Activated T-cell treated with anti-CD3 and anti-CD28 coated beads, Interleukin-2, amount 50 U/mL, for 24 hours (primary cell): ENCODE measurements around the gene GGNBP2.
A peak's percentile ranks its signal among the peaks of the same experiment; 100 is the strongest.

ENCODE experiments used
- DNase-seq: peaks from one replicate; pipeline ENCODE4 v3.0.0-alpha.2; 2020
- H3K27ac Mint-ChIP-seq: 2 replicates; pipeline ENCODE4 v1.8.0; 2020; ENCODE audit warnings: mild to moderate bottlenecking, mixed read lengths
- H3K27me3 Mint-ChIP-seq: 2 replicates; pipeline ENCODE4 v1.8.0; 2020; ENCODE audit warnings: mixed read lengths
- H3K36me3 Mint-ChIP-seq: 2 replicates; pipeline ENCODE4 v1.8.0; 2020; ENCODE audit warnings: low read depth, mixed read lengths
- H3K4me1 Mint-ChIP-seq: 2 replicates; pipeline ENCODE4 v1.8.0; 2020; ENCODE audit warnings: low read depth, mixed read lengths
- H3K4me3 Mint-ChIP-seq: 2 replicates; pipeline ENCODE4 v1.8.0; 2020; ENCODE audit warnings: mild to moderate bottlenecking, moderate library complexity, mixed read lengths
- H3K9me3 Mint-ChIP-seq: 2 replicates; pipeline ENCODE4 v1.8.0; 2020; ENCODE audit warnings: mixed read lengths

The GGNBP2 gene

DNA sequence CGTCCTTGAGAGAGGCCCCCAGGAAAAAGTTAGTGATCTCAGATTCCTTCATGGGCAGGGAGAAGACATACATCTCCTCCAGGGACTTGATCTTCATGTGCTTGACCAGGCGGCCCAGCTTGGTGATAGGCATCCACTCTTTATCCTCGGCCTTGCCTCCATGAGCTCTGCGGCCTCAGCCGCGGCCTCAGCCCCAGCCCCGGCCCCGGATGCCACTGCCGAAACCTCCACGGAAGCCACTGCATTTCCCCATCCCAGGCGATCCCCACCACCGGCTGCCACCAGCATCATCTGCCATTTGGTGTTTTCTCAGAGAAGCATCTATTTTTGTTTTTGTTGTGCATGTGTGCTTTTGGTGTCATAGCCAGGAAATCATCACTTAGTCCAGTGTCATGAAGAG is 30.3 kb downstream of the GGNBP2 start:
- peaks cover 18% of the 10 kb centered on the region for H3K4me1 Mint-ChIP-seq
- H3K27me3 Mint-ChIP-seq, result no peaks in the 10 kb centered on the region
- no peak for DNase-seq
- peaks cover 83% of the 10 kb centered on the region for H3K36me3 Mint-ChIP-seq
- peak overlapping the region; percentile 55 for H3K27ac Mint-ChIP-seq
- H3K9me3 Mint-ChIP-seq, result no peaks in the 10 kb centered on the region
- H3K4me3 Mint-ChIP-seq, result no peak overlapping the region

DNA sequence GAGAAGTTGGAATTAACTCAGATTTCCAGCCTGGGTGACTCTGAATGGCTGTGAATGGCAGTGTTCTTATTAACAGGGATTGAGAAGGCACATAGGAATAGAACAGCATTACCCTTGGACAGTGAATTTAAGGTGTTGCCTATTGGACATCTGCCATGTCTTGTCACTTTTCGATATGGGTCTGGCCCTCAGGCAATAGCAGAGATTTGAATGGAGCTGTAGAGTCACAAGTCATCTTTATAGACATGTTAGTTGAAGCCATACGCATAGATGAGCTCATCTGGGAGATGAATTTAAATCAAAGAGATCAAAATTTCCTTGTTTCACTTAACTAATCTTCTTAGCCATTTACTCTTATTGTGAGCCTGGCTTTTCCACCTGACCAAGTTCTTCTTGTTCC is 32.1 kb downstream of the GGNBP2 start:
- H3K4me3 Mint-ChIP-seq, result no peak overlapping the region
- peak overlapping the region; percentile 30 for H3K27ac Mint-ChIP-seq
- H3K9me3 Mint-ChIP-seq, result no peaks in the 10 kb centered on the region
- H3K4me1 Mint-ChIP-seq, result peaks cover 18% of the 10 kb centered on the region
- peaks cover 86% of the 10 kb centered on the region for H3K36me3 Mint-ChIP-seq
- no peak for DNase-seq
- no peaks in the 10 kb centered on the region for H3K27me3 Mint-ChIP-seq

DNA sequence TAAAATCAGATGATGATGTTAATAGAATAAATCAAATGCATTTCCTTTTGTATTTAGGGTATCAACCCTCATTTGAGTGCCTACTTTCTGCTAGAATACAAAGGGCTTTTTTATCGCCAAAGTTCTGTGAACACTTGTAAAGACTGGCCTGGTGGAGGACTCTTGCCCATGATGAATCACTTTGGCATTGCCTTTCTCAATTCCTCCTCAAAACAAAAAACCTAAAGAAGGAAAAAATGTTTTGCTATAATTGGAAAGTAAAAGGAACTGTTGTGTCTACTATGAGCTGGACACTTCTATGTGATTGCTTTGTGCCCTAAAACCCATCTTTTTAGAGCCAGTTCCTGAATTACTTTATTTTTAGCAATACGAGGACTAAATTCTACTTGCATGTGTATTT is 34.0 kb downstream of the GGNBP2 start:
- Mint-ChIP-seq H3K36me3 (peaks cover 83% of the 10 kb centered on the region), H3K4me3 (no peak overlapping the region), H3K27me3 (no peaks in the 10 kb centered on the region), H3K4me1 (peaks cover 9% of the 10 kb centered on the region), H3K9me3 (no peaks in the 10 kb centered on the region), H3K27ac (peak overlapping the region; percentile 22)
- no peak for DNase-seq

DNA sequence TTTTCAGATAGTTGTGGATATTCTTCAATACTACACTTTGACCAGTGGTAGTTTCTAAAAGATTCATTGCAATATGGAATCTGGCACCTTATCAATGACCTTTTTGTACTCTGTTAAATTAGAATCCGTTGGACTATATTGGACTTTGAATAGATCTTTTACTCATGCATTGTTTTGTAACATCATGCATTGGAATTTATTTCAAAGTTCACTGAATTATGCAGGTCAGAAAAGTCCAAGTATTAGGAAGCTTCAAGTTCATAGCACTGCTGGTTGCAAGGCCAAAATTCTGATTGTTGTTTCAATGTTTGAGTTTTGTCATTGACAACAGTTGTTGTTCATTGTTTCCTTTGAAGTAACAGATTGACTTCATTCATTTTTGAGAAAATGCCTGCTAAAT is 39.1 kb downstream of the GGNBP2 start:
- Mint-ChIP-seq H3K27ac (peak overlapping the region; percentile 26), H3K4me1 (no peaks in the 10 kb centered on the region), H3K4me3 (no peak overlapping the region), H3K36me3 (peaks cover 87% of the 10 kb centered on the region), H3K27me3 (no peaks in the 10 kb centered on the region), H3K9me3 (no peaks in the 10 kb centered on the region)
- no peak for DNase-seq

DNA sequence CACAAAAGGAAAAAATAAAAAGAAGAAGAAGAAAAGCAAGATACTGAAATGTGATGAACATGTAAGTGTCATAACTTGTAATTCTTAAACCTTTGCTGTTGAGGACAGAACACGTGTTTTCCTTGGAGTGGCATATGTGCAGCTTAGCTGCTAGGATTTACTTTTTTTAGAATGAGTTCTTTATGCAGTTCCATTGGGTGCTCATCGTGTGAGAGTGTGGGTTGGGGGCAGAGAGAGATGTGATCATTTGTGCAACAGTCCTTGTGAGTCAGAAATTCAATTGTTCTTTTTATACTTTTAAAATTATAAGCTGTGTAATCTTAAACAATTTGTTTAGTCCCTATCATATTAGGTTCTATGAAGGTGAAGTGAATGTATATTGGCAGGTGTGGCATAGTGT is 41.4 kb downstream of the GGNBP2 start:
- Mint-ChIP-seq H3K27ac (peak overlapping the region; percentile 59), H3K36me3 (peaks cover 85% of the 10 kb centered on the region), H3K9me3 (no peaks in the 10 kb centered on the region), H3K4me3 (no peak overlapping the region), H3K4me1 (peaks cover 13% of the 10 kb centered on the region), H3K27me3 (no peaks in the 10 kb centered on the region)
- no peak for DNase-seq

DNA sequence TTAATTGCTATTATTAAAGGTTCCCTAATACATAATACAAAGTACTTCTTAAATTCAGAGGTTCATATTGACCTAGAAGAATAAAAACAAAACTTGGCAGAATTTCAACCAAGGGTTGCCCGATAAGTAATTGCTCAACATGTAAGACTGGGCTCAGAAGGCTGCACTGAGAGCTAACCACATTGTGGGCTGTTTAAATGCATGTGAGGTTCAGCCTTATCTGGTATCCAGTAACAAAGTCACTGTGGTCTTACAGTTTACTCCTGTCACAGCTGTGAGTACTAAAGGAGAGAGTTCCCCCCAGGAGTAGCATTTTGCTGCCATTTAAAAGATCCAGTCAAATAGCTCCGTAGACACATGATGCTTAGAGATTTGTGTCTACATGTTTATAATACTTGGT is 45.4 kb downstream of the GGNBP2 start:
- Mint-ChIP-seq H3K9me3 (no peaks in the 10 kb centered on the region), H3K4me1 (peaks cover 31% of the 10 kb centered on the region), H3K27me3 (no peaks in the 10 kb centered on the region), H3K4me3 (no peak overlapping the region), H3K27ac (no peak overlapping the region), H3K36me3 (peaks cover 60% of the 10 kb centered on the region)
- no peak for DNase-seq

DNA sequence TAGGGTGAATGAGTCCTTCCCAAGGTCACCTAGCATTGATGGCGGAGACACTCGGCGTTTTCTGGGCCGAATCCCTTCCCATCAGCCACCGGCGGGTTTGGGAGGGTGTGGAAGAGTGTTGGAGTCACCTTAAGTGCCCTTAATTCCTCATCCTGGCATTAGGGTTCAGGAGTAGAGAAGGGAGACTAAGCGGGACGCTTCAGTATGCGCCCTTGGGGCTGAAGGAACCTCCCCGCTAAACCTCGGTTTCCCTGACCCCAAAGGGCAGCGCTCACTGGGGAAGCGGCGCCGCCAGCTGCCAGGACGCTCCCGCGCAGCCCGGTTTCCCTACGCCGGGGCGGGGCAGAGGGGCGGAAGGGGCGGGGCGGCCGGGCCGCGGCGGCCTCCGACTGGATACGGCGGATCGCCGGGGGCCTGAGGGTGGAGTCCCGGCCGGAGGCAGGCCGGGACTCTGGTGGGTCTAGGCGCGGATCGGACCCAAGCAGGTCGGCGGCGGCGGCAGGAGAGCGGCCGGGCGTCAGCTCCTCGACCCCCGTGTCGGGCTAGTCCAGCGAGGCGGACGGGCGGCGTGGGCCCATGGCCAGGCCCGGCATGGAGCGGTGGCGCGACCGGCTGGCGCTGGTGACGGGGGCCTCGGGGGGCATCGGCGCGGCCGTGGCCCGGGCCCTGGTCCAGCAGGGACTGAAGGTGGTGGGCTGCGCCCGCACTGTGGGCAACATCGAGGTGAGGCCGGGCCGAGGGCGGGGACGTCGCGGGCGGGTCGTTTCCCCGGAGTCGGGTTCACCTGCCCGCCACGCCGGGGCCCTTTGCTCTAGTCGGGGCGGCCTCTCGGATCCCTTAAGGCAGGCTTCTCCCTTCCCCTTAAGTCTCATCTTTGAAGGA is 47.0 kb downstream of the GGNBP2 start, which contains the start of gene DHRS11:
DHRS11 (plus strand) TSS at position 446 of the 882 bp plus-strand sequence; CDS start at position 577, 131 bp downstream.
- Mint-ChIP-seq H3K27me3 (no peaks in the 10 kb centered on the region), H3K36me3 (peaks cover 58% of the 10 kb centered on the region), H3K4me3 (peak within 1 kb of the TSS; percentile 78), H3K9me3 (no peaks in the 10 kb centered on the region), H3K4me1 (peaks cover 31% of the 10 kb centered on the region), H3K27ac (peak within 1 kb of the TSS; percentile 87)
- DNase-seq, result peak; percentile 92

DNA sequence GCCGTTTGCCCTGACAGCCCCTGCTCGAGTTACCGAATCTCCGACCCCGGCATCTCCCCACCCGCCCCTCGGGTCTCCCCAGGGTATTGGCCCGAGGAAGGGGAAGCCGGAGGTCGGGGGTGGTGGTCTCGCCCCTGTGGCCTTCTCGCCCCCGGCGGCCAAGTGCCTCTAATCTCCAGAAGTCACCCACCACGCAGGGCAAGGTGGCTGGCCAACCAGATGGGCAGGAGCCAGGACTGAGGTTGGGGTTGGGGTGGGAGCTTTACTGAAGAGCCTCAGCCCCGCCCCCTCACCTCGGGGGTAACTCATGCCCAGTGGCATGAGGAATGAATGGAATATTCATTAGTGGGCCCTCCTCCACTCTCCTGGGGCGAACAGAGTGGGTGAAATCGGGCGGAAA is 47.6 kb downstream of the GGNBP2 start:
- Mint-ChIP-seq H3K4me3 (peak overlapping the region; percentile 78), H3K9me3 (no peaks in the 10 kb centered on the region), H3K27ac (peak overlapping the region; percentile 6), H3K27me3 (no peaks in the 10 kb centered on the region), H3K4me1 (peaks cover 31% of the 10 kb centered on the region), H3K36me3 (peaks cover 55% of the 10 kb centered on the region)
- no peak for DNase-seq

DNA sequence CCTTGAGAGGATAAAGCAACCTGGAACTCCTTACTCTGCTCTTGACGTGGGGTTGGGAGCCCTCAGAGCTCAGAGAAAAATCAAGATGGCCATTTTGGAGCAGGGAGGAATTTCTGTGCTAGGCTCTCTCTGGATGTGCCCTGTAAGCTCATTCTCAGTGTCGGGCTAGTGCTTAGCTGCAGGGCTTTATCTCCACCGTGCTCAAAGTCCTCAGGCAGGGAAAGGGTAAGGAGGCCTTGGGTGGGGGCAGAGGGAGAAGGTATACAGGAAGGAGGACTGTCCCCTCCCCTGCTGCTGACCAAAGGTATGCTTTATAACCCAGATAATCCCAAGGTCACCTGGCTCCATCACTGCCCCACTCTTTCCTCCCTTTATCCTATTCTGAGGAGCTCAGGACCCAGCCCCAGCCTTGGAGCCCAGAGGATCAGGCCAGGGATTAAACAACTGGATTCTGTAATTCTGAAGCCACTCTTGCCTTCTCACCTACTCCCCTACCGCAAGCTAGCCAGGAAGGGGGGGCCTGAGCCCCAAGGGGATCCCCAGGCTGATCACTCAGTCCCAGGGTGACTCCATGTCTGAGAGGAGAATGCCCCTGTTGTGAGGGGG is 48.1 kb downstream of the GGNBP2 start:
- Mint-ChIP-seq H3K9me3 (no peaks in the 10 kb centered on the region), H3K4me3 (peak overlapping the region; percentile 78), H3K36me3 (peaks cover 50% of the 10 kb centered on the region), H3K27ac (peak overlapping the region; percentile 6), H3K27me3 (no peaks in the 10 kb centered on the region), H3K4me1 (peaks cover 31% of the 10 kb centered on the region)
- DNase-seq, result no peak

DNA sequence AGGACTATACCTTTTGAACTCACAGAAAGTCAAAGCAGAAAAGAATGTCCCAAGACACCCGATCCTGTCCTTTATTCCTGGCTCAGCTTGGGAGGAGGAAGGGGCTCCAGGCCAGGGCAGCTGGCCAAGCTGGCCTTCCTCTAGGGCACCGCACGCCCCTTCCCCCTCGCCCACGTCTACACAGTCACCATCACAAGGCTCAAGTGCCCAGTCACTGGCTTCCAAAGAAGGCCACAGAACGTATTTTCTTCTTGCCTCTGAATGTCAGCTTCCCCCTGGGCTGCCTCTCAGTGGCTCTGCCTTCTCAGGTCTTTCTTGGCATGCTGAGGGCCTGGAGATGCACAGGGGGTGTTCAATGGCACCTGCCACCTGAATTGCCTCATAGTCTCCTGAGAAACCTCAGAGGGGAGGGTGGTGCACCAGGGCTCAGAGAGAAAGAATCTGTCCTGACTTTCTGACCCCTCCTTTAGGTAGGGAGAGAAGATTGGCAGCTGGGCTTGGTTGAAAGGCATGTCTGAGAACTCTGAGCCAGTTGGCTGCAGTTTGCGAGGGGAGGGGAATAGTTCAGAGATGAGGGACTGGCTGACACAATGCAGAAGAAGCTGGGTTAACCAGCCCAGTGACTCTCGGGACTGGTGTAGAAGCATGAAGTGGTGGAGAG is 49.1 kb downstream of the GGNBP2 start:
- no peak for DNase-seq
- Mint-ChIP-seq H3K4me1 (peaks cover 31% of the 10 kb centered on the region), H3K9me3 (no peaks in the 10 kb centered on the region), H3K27me3 (no peaks in the 10 kb centered on the region), H3K36me3 (peaks cover 46% of the 10 kb centered on the region), H3K4me3 (peak overlapping the region; percentile 78), H3K27ac (no peak overlapping the region)

DNA sequence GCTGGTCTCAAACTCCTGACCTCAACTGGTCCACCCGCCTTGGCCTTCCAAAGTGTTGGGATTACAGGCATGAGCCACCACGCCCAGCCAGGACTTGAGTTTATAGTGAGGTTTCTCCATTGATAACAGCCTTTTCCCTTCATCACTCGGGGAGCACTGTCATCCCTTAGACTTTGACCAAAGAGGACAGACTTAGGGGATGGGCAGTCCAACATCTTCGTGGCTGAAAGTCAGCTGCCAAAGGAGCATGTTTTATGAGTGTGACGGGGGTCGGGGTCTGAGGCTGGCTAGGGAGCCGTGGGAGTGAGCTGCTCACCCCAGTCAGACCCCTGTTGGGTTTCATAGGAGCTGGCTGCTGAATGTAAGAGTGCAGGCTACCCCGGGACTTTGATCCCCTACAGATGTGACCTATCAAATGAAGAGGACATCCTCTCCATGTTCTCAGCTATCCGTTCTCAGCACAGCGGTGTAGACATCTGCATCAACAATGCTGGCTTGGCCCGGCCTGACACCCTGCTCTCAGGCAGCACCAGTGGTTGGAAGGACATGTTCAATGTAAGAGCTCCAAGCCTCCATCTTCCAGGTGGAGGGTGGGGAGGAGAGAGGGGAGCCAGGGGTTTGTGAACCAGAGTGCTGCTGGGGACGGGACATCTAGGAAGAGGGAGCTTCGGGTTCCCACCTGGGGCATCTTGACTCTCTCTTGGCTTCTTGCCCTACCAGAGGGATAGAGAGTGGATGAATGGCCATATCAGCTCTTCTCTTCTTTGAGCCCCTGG is 50.1 kb downstream of the GGNBP2 start:
- H3K27me3 Mint-ChIP-seq, result no peaks in the 10 kb centered on the region
- peaks cover 42% of the 10 kb centered on the region for H3K36me3 Mint-ChIP-seq
- H3K27ac Mint-ChIP-seq, result no peak overlapping the region
- H3K4me1 Mint-ChIP-seq, result peaks cover 29% of the 10 kb centered on the region
- H3K9me3 Mint-ChIP-seq, result no peaks in the 10 kb centered on the region
- no peak for DNase-seq
- no peak overlapping the region for H3K4me3 Mint-ChIP-seq

DNA sequence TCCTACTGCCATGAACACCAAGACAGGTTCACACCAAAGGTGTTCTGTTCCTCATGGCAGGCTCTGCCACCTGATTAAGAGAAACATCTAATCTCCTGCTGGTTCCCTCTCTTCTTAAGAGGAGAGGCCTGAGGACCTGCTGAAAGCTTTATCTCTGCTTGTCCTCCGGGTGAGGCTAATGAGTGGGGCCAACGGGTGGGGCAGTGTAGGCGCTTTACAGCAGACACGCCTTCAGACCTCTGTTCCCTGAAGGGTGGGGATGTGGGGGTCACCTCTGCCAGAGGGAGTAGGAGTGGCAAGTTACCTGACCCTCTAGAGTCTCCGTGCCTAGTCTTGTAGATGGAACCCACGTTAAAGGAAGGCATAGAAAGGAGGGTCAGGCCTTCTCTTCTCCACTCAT is 52.5 kb downstream of the GGNBP2 start:
- Mint-ChIP-seq H3K27ac (no peak overlapping the region), H3K4me1 (peaks cover 22% of the 10 kb centered on the region), H3K9me3 (no peaks in the 10 kb centered on the region), H3K36me3 (peaks cover 47% of the 10 kb centered on the region), H3K27me3 (no peaks in the 10 kb centered on the region), H3K4me3 (no peak overlapping the region)
- no peak for DNase-seq

DNA sequence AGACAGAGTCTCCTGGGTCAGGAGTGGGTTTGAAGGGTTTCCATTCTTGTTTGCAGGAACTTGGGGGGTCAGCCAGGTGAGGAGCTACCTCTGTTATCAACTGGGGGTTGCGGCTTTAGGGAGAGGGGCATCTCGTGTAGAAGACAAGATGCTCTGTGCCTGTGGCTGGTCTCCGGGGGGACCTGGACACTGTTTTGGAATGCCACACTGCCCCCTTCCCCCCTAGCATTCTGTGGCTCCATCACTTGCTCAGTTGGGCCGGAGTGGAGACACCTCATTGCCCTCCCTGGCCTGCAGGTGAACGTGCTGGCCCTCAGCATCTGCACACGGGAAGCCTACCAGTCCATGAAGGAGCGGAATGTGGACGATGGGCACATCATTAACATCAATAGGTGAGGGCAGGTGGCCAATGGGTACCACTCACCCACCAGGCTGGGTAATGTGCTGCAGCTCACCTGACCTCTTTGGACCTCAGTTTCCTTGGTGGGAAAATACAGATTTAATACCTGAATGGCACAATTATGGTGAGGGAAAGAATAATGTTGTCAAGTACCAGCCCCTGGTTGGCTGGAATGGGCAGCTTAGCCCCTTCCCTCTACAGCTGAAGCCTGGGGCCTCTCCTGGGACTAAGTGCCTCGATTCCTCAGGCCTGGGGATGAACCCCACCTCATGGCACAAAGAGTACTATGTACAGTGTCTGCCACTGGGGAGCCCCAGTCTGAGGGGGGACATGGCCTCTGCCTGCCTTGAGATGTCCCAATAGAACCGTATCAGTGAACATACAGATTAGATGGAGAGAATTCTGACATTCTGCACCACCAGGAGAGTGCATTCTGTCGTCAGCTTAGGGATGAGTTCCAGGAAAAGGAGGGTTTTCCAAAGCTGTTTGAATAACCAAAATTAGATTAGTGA is 53.4 kb downstream of the GGNBP2 start:
- Mint-ChIP-seq H3K36me3 (peaks cover 53% of the 10 kb centered on the region), H3K4me1 (peaks cover 16% of the 10 kb centered on the region), H3K9me3 (no peaks in the 10 kb centered on the region), H3K27ac (no peak overlapping the region), H3K27me3 (no peaks in the 10 kb centered on the region), H3K4me3 (no peak overlapping the region)
- no peak for DNase-seq
